HG03460 (cell line): Measurements from ENCODE around the gene SERPINF2.
"Not testable (repeated sequence)": the region's sequence is repeated elsewhere in the genome, so short reads cannot be mapped to it uniquely, and the experiment has no call there.

Experiments
- ATAC-seq: cut with Tn5 transposase; IDR thresholded peaks from one replicate; pipeline ENCODE4 v1.9.1; 2021; ENCODE audit not compliant: unreplicated experiment

The SERPINF2 gene

GRCh38 chr17:1733759-1734158 lies 8.9 kb upstream of the SERPINF2 start:
- ATAC-seq: no peak

GRCh38 chr17:1735418-1735817 lies 7.3 kb upstream of the SERPINF2 start:
- ATAC-seq: no peak

DNA sequence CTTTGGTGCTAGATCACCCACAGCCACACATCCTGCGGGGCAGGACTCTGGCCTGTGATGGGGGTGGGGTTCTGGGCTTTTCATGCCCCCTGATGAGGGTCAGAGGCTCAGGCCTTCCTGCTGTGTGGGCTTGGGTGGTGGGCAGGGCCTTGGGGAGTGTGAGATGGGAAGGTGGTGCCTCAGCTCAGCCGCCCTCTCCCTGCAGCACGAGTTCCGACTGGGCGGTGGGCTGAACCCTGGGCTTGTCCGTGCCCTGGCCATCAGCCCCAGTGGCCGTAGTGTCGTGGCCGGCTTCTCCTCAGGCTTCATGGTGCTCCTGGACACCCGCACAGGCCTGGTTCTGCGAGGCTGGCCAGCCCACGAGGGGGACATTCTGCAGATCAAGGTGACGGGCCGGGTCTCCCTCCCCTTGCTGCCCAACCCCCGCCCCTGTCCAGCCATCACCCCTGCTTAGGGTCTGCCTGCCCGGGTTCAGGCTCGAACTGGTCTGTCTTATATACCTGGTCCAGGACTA lies 6.8 kb upstream of the SERPINF2 start:
- no peak for ATAC-seq

GRCh38 chr17:1736348-1737281 lies 6.1 kb upstream of the SERPINF2 start:
- no peak for ATAC-seq

GRCh38 chr17:1737531-1738291 lies 5.0 kb upstream of the SERPINF2 start:
- no peak for ATAC-seq

GRCh38 chr17:1741899-1742298 lies 772 bp upstream of the SERPINF2 start:
- not testable (repeated sequence) for ATAC-seq

DNA sequence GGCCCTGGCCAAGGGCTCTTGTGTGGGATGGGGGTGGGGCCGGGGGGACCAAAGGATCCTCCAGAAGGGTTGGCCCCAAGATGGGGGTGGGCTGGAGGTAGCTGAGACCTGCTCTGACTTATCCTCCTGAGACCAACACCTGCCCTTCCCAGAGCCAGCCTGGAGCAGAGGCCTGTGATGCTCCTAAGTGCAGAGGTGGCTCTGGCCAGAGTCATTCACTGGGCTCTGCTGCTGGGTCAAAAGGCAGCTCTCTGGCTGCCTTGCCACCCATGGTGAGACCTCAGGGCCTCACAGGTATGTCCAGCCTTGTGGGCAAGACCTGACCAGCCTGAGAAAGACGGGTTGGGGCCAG lies 393 bp downstream of the SERPINF2 start:
- ATAC-seq: no peak

DNA sequence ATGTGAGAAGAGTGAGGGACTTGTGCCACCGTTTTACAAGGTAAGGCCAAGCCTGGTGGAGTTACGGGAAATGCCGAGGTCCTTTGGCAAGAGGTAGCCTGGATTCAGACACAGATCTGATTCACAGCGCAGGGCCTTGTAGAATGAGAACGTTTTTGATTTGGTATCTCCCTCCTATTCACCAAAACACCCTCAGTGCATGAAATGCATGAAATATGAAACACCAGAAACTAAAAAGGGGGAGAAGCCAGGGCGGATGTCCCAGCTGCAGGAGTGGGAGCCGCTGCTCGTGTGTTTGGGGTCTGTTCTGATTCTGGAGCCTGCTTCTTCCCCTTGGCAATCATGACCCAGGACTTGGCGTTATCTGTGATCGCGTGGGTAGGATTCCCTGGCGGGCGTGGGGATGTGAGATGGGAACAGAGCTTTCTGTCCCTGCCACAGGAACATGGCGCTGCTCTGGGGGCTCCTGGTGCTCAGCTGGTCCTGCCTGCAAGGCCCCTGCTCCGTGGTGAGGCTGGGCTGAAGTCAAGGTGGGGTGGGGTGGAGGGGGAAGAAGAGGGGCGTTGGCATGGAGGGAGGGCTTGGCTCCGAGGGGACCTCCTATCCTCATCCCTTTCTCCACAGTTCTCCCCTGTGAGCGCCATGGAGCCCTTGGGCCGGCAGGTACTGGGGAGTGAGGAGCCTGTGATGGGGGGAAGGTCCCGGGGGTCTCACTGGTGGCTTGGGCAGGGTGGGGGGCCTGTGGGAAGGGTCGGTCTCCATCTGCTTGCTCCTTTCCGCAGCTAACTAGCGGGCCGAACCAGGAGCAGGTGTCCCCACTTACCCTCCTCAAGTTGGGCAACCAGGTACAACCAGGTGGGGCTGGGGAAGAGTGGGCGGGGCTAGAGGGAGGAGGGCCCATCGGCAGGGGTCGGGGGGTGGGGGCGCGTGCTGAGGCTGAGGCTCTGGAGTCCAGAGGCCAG lies 2.2 kb downstream of the SERPINF2 start:
- ATAC-seq: no peak

DNA sequence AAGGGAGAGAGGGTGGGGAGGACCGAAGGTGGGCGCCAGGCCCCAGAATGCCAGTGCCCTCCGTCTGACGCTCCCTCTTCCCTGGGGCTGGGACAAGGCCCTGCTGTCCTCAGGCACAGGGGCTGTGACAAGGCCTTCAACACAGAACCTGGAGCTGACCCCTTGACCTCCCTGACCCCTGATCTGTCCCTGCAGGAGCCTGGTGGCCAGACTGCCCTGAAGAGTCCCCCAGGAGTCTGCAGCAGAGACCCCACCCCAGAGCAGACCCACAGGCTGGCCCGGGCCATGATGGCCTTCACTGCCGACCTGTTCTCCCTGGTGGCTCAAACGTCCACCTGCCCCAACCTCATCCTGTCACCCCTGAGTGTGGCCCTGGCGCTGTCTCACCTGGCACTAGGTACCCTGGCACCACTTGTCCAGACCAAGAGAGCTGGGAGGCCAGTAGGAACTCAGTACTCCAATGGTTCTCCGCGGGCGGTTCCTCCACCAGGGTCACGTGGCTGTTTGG lies 2.9 kb downstream of the SERPINF2 start:
- no peak for ATAC-seq

- ATAC-seq: no peak
Observed at GRCh38 chr17:1746975-1747543, 4.4 kb downstream of the SERPINF2 start.

GRCh38 chr17:1750628-1751027 lies 8.0 kb downstream of the SERPINF2 start:
- no peak for ATAC-seq

GRCh38 chr17:1752425-1753262 lies 10.0 kb downstream of the SERPINF2 start:
- ATAC-seq: no peak

DNA sequence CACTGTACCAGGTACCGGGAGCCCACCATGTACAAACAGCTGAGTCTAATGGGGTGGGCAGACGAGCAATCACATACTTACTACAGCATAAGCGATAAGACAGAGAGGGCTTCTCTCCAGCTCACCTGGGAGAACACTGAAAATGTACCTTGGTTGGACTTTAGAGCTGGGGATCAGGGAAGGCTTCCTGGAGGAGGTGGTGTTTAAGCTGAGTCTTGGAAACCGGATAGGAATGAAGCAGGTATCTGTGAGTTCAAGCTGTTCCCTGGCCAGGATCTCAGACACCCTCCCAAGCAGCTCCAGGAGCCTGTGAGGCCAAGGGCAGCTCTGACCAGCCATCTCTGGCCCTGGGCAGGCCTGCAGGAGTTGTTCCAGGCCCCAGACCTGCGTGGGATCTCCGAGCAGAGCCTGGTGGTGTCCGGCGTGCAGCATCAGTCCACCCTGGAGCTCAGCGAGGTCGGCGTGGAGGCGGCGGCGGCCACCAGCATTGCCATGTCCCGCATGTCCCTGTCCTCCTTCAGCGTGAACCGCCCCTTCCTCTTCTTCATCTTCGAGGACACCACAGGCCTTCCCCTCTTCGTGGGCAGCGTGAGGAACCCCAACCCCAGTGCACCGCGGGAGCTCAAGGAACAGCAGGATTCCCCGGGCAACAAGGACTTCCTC lies 11.2 kb downstream of the SERPINF2 start:
- no peak for ATAC-seq

DNA sequence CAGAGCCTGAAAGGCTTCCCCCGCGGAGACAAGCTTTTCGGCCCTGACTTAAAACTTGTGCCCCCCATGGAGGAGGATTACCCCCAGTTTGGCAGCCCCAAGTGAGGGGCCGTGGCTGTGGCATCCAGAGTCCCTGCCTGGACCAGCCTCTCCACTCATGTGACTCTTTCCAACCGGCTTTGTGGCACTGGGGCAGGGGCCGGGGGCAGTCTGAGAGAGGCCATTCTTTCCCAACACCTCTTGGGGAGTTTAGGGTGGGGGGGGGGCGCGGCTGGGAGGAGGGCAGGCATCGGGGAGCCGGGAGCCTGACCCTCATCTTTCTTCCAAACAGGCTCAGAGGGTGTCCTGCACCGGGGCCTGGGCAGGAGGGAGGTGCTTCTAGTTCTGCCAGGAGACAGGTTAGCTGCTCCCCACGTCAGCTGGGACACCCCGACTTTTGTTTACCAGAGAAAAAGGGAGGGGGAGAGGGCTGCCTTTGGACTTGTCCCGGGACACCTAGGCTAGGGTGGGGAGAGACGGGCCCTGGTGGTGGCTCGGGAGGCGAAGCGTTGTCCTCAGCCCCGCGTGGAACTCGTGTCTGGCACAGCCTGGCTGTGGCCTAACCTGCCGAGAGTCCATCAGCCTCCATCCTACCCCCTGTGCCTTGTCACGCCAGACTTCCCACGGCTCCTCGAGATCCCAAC lies 11.9 kb downstream of the SERPINF2 start:
- no peak for ATAC-seq

GRCh38 chr17:1755252-1755826 lies 12.7 kb downstream of the SERPINF2 start:
- no peak for ATAC-seq

- ATAC-seq: no peak
Observed at GRCh38 chr17:1755827-1756262, 13.2 kb downstream of the SERPINF2 start.

DNA sequence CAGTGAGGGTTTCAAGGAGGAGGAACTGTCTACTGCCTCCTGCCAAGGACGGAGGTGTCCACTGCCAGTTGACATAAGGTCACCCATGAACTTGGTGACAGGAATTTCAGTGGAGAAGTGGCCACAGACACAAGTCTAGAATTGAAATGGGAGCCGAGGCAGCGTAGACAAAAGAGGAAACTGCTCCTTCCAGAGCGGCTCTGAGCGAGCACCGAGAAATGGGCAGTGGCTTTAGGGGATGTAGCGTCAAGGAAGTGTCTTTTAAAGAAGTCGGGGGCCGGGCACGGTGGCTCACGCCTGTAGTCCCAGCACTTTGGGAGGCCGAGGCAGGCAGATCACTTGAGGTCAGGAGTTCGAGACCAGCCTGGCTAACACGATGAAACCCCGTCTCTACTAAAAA lies 16.1 kb downstream of the SERPINF2 start:
- no peak for ATAC-seq

GRCh38 chr17:1759529-1759928 lies 16.9 kb downstream of the SERPINF2 start:
- no peak for ATAC-seq
